Esophagus (tissue), 2 donors: ENCODE results near the gene C1orf159. TPM values are rescaled to one million over a fixed set of nuclear protein-coding genes. Genes with fewer than 3 reads are reported as not detected.
A peak's percentile ranks its signal among the peaks of the same experiment; 100 is the strongest.

Experiments
- H3K27ac ChIP-seq, 2 donors: one replicate each; pipeline ENCODE4 v1.5.1; 2013; ENCODE audit warnings: low read depth in 2 of 2, mild to moderate bottlenecking in 2 of 2, inconsistent platforms in 1 of 2, low read length in 1 of 2, moderate library complexity in 1 of 2
- H3K27me3 ChIP-seq, 2 donors: one replicate each; pipeline ENCODE4 v1.6.1; 2013; ENCODE audit warnings: low read length in 2 of 2, control low read depth in 1 of 2, mild to moderate bottlenecking in 1 of 2; ENCODE audit not compliant: insufficient read depth in 2 of 2, control insufficient read depth in 1 of 2
- H3K36me3 ChIP-seq, 2 donors: one replicate each; pipeline ENCODE4 v1.6.1; 2013; ENCODE audit warnings: low read length in 1 of 2; ENCODE audit not compliant: control insufficient read depth in 2 of 2, insufficient read depth in 2 of 2
- H3K4me1 ChIP-seq, 2 donors: one replicate each; pipeline ENCODE4 v1.6.1; 2013; ENCODE audit warnings: low read length in 1 of 2; ENCODE audit not compliant: control insufficient read depth in 2 of 2, insufficient read depth in 2 of 2
- H3K4me3 ChIP-seq, 2 donors: one replicate each; pipeline ENCODE4 v1.5.1; 2013; ENCODE audit warnings: low read length in 2 of 2, mild to moderate bottlenecking in 2 of 2, low read depth in 1 of 2, moderate library complexity in 1 of 2
- H3K9me3 ChIP-seq, 2 donors: one replicate each; pipeline ENCODE4 v1.6.1; 2013; ENCODE audit warnings: mild to moderate bottlenecking in 2 of 2, low read depth in 1 of 2, low read length in 1 of 2, moderate library complexity in 1 of 2; ENCODE audit not compliant: control insufficient read depth in 2 of 2, insufficient read depth in 1 of 2
- WGBS, 2 donors: extraction: QIAGEN DNeasy Blood & Tissue Kit; methylation state at CpG; one replicate each; pipeline ENCODE4 v1.1.7; 2013; 5-methylcytosine and 5-hydroxymethylcytosine counted together
- polyA plus RNA-seq, 2 donors: library from polyadenylated mRNA; stranded (reverse); fragments of 200-250 nt; gene quantifications; one replicate each; pipeline ENCODE4 v1.2.3, GENCODE V29; 2013
- donor health status: healthy with polysubstance abuse.
- donor health status: Bipolar disorder and iron deficiency.

C1orf159 gene
- polyA plus RNA-seq, 2 donors = 13.0 to 27.5 TPM

DNA sequence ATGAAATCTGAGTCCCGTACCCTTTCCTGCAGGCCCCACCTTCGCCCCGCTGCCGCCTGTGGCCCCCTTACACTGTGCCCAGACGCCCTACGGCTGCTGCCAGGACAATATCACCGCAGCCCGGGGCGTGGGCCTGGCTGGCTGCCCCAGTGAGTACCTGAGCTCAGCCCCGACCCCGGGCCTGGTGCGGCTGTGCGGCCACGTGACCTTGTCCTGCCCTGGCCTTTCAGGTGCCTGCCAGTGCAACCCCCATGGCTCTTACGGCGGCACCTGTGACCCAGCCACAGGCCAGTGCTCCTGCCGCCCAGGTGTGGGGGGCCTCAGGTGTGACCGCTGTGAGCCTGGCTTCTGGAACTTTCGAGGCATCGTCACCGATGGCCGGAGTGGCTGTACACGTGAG lies 70.8 kb downstream of the C1orf159 start:
- Histone ChIP-seq H3K4me3 (no peak overlapping the region), H3K36me3 (peaks cover 0 to 26% of the 10 kb centered on the region in 2 donors), H3K9me3 (no peaks in the 10 kb centered on the region), H3K27ac (no peak overlapping the region), H3K4me1 (peaks cover 3 to 5% of the 10 kb centered on the region in 2 donors), H3K27me3 (no peaks in the 10 kb centered on the region)
- 91% methylated on average over 22 to 23 of the region's 23 CpGs for WGBS, 2 donors

DNA sequence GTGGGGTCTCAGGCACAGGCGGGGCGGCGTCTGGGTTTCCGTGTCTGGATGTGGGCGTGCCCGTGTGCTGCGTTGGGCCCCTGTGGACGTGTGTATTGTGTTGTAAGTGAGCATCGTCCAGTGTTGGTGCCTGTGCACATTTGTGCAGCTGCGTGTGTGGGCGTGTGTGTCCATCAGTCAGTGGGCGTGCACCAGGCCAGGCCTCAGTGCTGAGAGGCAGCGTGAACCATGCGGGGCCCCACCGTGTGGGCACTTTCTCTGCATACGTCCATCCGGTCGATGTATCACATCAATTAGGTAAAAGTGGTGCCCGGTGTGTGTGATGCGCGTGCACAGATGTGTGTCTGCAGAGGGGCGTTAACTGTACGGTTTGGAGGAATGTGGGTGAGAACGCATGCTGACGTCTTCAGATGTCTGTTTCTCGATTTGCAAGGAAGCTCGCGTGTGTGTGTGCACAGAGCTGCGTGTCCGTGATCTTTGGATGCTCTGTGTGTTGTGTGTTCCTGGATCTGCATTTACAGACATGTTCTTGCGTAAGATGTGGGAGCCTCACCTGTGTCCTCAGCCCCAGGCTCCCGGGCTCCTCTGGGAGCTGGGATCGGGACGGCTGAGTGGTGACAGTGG lies 71.3 kb downstream of the C1orf159 start:
- H3K9me3 ChIP-seq = no peaks in the 10 kb centered on the region
- WGBS, 2 donors = 88 to 91% methylated on average over 34 of the region's 34 CpGs
- peaks cover 0 to 25% of the 10 kb centered on the region in 2 donors for H3K36me3 ChIP-seq
- no peaks in the 10 kb centered on the region for H3K27me3 ChIP-seq
- peaks cover 3 to 9% of the 10 kb centered on the region in 2 donors for H3K4me1 ChIP-seq
- H3K27ac ChIP-seq = no peak overlapping the region
- H3K4me3 ChIP-seq = no peak overlapping the region

DNA sequence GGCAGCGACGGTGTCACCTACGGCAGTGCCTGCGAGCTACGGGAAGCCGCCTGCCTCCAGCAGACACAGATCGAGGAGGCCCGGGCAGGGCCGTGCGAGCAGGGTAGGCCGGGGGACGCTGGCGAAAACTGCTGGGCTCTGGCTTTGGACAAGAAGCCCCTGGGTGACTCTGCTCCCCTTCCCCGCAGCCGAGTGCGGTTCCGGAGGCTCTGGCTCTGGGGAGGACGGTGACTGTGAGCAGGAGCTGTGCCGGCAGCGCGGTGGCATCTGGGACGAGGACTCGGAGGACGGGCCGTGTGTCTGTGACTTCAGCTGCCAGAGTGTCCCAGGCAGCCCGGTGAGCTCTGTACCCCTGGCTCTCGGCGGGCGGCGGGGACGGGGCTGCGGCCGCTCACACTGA lies 72.0 kb downstream of the C1orf159 start:
- H3K27me3 ChIP-seq = no peaks in the 10 kb centered on the region
- peaks cover 3 to 9% of the 10 kb centered on the region in 2 donors for H3K4me1 ChIP-seq
- no peaks in the 10 kb centered on the region for H3K9me3 ChIP-seq
- peaks cover 0 to 22% of the 10 kb centered on the region in 2 donors for H3K36me3 ChIP-seq
- WGBS, 2 donors = 95 to 97% methylated on average over 27 to 33 of the region's 33 CpGs
- H3K4me3 ChIP-seq = no peak overlapping the region
- H3K27ac ChIP-seq = no peak overlapping the region

DNA sequence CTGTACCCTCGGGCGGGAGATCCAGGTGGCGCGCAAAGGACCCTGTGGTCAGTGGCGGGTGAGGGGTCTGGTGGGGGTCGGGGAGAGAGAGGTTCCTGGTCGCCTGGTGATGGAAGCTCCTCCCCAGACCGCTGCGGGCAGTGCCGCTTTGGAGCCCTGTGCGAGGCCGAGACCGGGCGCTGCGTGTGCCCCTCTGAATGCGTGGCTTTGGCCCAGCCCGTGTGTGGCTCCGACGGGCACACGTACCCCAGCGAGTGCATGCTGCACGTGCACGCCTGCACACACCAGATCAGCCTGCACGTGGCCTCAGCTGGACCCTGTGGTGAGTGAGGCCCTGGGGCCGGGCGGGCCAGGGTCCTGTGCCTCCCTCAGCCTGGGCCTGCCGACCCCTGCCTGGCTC lies 72.5 kb downstream of the C1orf159 start:
- Histone ChIP-seq H3K27ac (no peak overlapping the region), H3K27me3 (no peaks in the 10 kb centered on the region), H3K4me3 (no peak overlapping the region), H3K9me3 (no peaks in the 10 kb centered on the region), H3K4me1 (peaks cover 3 to 9% of the 10 kb centered on the region in 2 donors), H3K36me3 (peaks cover 0 to 23% of the 10 kb centered on the region in 2 donors)
- 94 to 95% methylated on average over 27 of the region's 27 CpGs for WGBS, 2 donors

DNA sequence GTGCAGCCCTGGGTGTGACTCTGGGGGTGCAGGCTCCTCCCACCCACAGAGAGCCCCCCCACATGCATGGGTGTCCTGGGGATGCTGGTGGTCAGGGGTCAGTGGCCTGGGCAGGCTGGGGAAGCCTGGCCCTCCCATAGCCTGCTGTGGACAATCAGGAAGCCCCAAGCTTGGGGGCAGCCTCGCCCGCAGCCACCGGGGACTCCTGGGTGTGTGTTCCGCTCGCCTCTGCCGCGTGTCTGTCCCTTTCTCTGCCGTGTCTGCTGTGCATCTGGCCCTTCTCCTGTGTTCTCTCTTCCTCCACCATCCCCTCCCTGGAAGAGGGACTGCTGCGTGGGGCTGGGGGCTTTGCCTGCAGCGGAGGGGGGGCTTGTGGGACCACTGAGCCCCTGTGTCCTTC lies 73.1 kb downstream of the C1orf159 start:
- 87 to 88% methylated on average over 7 to 10 of the region's 10 CpGs for WGBS, 2 donors
- Histone ChIP-seq H3K4me1 (peaks cover 3 to 9% of the 10 kb centered on the region in 2 donors), H3K27ac (no peak overlapping the region), H3K36me3 (peaks cover 0 to 23% of the 10 kb centered on the region in 2 donors), H3K9me3 (no peaks in the 10 kb centered on the region), H3K4me3 (no peak overlapping the region), H3K27me3 (no peaks in the 10 kb centered on the region)

DNA sequence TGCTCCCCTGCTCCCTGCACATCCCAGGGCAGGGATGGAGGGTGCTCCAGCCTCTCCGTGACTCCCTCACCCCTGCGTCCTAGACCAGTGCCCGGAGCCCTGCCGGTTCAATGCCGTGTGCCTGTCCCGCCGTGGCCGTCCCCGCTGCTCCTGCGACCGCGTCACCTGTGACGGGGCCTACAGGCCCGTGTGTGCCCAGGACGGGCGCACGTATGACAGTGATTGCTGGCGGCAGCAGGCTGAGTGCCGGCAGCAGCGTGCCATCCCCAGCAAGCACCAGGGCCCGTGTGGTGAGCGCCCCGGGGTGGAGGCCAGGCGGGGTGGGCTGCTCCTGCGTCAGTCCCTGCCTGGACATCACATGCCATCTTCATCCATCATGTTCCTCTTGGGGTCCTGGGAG lies 74.0 kb downstream of the C1orf159 start:
- 91 to 92% methylated on average over 25 of the region's 25 CpGs for WGBS, 2 donors
- H3K4me3 ChIP-seq = no peak overlapping the region
- peaks cover 0 to 18% of the 10 kb centered on the region in 2 donors for H3K36me3 ChIP-seq
- H3K27me3 ChIP-seq = no peaks in the 10 kb centered on the region
- H3K27ac ChIP-seq = no peak overlapping the region
- peaks cover 3 to 13% of the 10 kb centered on the region in 2 donors for H3K4me1 ChIP-seq
- no peaks in the 10 kb centered on the region for H3K9me3 ChIP-seq

DNA sequence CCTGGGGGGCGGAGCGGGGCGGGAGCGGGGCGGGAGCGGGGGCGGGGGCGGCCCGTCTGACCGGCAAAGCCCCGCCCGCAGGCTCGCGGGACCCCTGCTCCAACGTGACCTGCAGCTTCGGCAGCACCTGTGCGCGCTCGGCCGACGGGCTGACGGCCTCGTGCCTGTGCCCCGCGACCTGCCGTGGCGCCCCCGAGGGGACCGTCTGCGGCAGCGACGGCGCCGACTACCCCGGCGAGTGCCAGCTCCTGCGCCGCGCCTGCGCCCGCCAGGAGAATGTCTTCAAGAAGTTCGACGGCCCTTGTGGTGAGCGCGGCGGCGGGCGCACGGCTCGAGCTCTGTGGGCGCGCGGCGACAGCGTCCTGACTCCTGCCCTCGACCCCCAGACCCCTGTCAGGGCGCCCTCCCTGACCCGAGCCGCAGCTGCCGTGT lies 74.8 kb downstream of the C1orf159 start:
- Histone ChIP-seq H3K27me3 (no peaks in the 10 kb centered on the region), H3K9me3 (no peaks in the 10 kb centered on the region), H3K4me1 (peaks cover 3 to 13% of the 10 kb centered on the region in 2 donors), H3K36me3 (peaks cover 0 to 16% of the 10 kb centered on the region in 2 donors), H3K4me3 (no peak overlapping the region), H3K27ac (no peak overlapping the region)
- WGBS, 2 donors = 72 to 73% methylated on average over 46 to 54 of the region's 60 CpGs

DNA sequence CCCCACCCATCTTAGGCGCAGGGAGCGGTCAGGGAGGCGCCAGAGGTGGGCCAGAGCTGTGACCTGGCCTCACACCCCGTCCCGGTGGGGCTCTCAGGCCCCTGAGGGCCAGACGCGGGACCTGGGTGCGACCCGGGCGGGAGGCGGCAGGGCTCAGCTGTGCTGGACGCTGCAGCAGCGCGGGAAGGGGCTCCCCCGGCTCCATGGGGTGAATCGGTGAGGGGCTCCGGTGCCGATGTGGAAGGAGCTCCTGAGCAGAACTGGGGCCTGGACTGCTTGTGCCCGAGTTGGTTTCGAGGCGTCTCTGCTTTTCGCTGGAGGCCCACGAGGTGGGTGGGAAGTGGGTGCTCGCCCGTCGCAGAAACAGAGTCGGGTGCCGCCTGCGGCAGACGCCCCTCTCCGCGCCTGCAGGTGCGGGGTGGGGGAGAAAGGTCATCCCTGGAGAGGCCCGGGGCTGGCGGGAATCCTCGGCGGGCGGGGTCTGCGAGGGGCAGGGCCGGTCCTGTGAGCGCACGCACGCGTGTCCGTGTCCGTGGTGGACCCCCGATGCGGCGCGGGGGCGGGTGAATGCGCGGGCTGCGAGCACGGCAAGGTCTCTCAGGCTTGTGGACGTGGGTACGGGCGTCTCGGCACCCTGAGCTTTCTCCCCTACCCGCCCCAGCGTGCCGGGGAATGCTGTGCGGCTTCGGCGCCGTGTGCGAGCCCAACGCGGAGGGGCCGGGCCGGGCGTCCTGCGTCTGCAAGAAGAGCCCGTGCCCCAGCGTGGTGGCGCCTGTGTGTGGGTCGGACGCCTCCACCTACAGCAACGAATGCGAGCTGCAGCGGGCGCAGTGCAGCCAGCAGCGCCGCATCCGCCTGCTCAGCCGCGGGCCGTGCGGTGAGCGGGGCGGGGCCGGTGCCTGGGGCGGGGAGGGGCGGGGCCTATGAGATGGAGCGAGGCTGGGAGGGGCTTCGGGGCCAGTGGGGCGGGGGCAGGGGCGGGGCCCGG lies 75.6 kb downstream of the C1orf159 start:
- peaks cover 3 to 13% of the 10 kb centered on the region in 2 donors for H3K4me1 ChIP-seq
- no peaks in the 10 kb centered on the region for H3K9me3 ChIP-seq
- H3K36me3 ChIP-seq = peaks cover 0 to 17% of the 10 kb centered on the region in 2 donors
- no peaks in the 10 kb centered on the region for H3K27me3 ChIP-seq
- H3K4me3 ChIP-seq = peak overlapping the region; percentile 20 to 43
- H3K27ac ChIP-seq = no peak overlapping the region
- 6% methylated on average over 82 to 97 of the region's 99 CpGs for WGBS, 2 donors

DNA sequence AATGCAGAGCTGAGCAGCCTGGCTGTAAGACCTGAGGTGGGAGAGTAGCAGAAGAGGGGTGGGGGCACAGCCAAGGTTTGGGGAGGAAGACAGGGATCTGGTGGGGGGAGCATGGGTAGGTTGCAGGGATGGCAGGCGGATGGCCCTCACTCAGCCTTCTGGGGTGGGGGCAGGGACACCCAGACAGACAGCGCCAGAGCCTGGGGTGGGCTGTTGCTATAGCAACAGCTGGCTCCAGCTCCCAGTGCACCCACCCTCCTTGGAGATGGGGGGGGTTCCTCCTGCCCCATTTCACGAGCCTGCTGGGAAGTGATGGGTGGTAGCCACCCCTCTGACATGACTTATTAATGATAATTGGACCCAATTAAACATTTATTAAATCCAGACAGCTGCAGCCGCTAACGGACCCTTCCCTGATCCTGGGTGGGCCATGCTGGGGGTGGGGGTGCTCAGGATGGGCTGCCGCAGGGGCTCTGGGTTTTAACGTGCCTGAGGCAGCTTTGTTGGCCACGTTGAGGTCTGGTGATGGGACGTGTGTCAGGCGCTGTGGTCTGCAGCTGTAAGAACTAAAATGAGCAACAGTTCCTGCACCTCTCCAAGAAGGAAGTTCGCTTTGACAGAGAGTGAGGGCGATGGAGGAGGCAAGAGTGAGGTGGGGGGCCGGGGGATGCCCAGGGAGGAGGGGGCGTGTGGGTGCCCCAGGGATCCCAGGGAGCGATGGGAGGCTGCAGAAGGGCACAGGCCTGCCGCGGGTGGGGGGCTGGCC lies 76.6 kb downstream of the C1orf159 start:
- no peaks in the 10 kb centered on the region for H3K9me3 ChIP-seq
- no peak overlapping the region for H3K27ac ChIP-seq
- 49 to 52% methylated on average over 16 to 17 of the region's 17 CpGs for WGBS, 2 donors
- no peak overlapping the region for H3K4me3 ChIP-seq
- peaks cover 0 to 13% of the 10 kb centered on the region in 2 donors for H3K36me3 ChIP-seq
- peaks cover 3 to 13% of the 10 kb centered on the region in 2 donors for H3K4me1 ChIP-seq
- no peaks in the 10 kb centered on the region for H3K27me3 ChIP-seq
